ENCODE data around the gene FLNC. TPM values are rescaled to one million over a fixed set of nuclear protein-coding genes. Genes with fewer than 3 reads are reported as not detected.

Gene FLNC
- total RNA-seq, 2 experiments from 2014 or later: 0.14 to 0.16 TPM

DNA sequence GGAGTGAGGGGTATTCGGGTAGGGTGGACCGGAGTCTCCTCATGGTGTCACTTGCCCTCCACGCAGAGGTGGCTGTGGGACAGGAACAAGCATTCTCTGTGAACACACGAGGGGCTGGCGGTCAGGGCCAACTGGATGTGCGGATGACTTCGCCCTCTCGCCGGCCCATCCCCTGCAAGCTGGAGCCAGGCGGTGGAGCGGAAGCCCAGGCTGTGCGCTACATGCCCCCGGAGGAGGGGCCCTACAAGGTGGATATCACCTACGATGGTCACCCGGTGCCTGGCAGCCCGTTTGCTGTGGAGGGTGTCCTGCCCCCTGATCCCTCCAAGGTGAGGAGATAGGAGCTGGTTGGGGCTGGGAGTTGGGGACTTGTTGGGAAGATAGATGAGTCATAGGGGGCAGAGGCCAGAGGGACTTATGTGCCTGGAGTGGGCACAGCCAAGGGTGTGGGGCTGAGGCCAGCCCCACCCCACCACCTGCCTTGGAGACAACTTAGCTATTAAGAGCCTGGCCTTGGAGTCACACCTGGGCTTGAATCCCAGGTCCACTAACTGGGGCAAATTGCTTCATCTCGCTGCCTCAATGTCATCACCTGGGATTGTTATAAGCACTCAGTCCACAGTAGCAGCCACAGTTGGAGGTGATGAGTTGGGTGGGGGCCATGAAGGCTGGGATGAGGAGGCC lies 13.9 kb downstream of the FLNC start:
- POLR2A ChIA-PET: no interaction called here
- no peak overlapping the region for H3K4me3 Mint-ChIP-seq
- intact Hi-C loops (cut with micrococcal nuclease): no loop called here
- H3K27me3 Mint-ChIP-seq: no peaks in the 10 kb centered on the region
- no peaks in the 10 kb centered on the region for H3K36me3 Mint-ChIP-seq (ENCODE audit: low read depth)
- no peak for ATAC-seq
- TF ChIP-seq CTCF (IDR thresholded peaks at IDR 0.05): no peak
- no peak overlapping the region for H3K27ac Mint-ChIP-seq
- H3K9me3 Mint-ChIP-seq: no peaks in the 10 kb centered on the region
- peaks cover 9% of the 10 kb centered on the region for H3K4me1 Mint-ChIP-seq (ENCODE audit: low read depth)
- DNase-seq: no peak
- CTCF ChIA-PET: interaction anchor here (2.3 to 5.1 kb wide), 3 partner anchors 12 to 39 kb away, joined by 11 to 33 read pairs (median 22); no protein-coding TSS in a partner anchor

DNA sequence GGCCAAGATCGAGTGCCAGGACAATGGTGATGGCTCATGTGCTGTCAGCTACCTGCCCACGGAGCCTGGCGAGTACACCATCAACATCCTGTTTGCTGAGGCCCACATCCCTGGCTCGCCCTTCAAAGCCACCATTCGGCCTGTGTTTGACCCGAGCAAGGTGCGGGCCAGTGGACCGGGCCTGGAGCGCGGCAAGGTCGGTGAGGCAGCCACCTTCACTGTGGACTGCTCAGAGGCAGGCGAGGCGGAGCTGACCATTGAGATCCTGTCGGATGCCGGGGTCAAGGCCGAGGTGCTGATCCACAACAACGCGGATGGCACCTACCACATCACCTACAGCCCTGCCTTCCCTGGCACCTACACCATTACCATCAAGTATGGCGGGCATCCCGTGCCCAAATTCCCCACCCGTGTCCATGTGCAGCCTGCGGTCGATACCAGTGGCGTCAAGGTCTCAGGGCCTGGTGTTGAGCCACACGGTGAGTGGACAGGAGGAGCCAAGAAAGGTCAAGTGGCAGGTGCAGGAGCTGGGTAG lies 14.6 kb downstream of the FLNC start:
- H3K27me3 Mint-ChIP-seq: no peaks in the 10 kb centered on the region
- POLR2A ChIA-PET: no interaction called here

GRCh38 chr7:128845475-128845874 lies 15.3 kb downstream of the FLNC start:
- ChIA-PET POLR2A (no interaction called here), CTCF (interaction anchor here (0.7 to 5.1 kb wide), 3 partner anchors 14 to 38 kb away, joined by 3 to 33 read pairs (median 3); no protein-coding TSS in a partner anchor)
- DNase-seq: no peak
- H3K27ac Mint-ChIP-seq: no peak overlapping the region
- H3K9me3 Mint-ChIP-seq: no peaks in the 10 kb centered on the region
- H3K4me1 Mint-ChIP-seq (ENCODE audit: low read depth): peaks cover 9% of the 10 kb centered on the region
- no peaks in the 10 kb centered on the region for H3K27me3 Mint-ChIP-seq
- H3K36me3 Mint-ChIP-seq (ENCODE audit: low read depth): no peaks in the 10 kb centered on the region
- no peak for ATAC-seq
- no peak overlapping the region for H3K4me3 Mint-ChIP-seq
- intact Hi-C loops (cut with micrococcal nuclease): no loop called here
- no peak for TF ChIP-seq CTCF (IDR thresholded peaks at IDR 0.05)

More for the DNA sequence above, 14.6 kb downstream of the FLNC start:
- no peak overlapping the region for H3K4me3 Mint-ChIP-seq
- peaks cover 9% of the 10 kb centered on the region for H3K4me1 Mint-ChIP-seq (ENCODE audit: low read depth)
- H3K9me3 Mint-ChIP-seq: no peaks in the 10 kb centered on the region
- DNase-seq (no peak), ATAC-seq (no peak)
- intact Hi-C loops (cut with micrococcal nuclease): no loop called here
- no peak overlapping the region for H3K27ac Mint-ChIP-seq
- H3K36me3 Mint-ChIP-seq (ENCODE audit: low read depth): no peaks in the 10 kb centered on the region
- CTCF ChIA-PET: interaction anchor here (0.7 to 5.1 kb wide), 3 partner anchors 14 to 38 kb away, joined by 3 to 33 read pairs (median 3); no protein-coding TSS in a partner anchor
- TF ChIP-seq CTCF (IDR thresholded peaks at IDR 0.05): no peak

DNA sequence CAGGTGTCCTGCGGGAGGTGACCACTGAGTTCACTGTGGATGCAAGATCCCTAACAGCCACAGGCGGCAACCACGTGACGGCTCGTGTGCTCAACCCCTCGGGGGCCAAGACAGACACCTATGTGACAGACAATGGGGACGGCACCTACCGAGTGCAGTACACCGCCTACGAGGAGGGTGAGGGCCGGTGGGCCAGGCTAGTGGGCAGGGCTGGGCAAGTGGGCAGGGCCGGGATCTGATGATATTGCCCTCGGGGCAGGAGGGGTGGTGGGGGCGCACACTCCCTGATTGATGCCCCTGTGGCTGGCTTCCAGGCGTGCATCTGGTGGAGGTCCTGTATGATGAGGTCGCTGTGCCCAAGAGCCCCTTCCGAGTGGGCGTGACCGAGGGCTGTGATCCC lies 15.8 kb downstream of the FLNC start:
- H3K4me3 Mint-ChIP-seq: no peak overlapping the region
- no peak overlapping the region for H3K27ac Mint-ChIP-seq
- POLR2A ChIA-PET: no interaction called here
- TF ChIP-seq CTCF (IDR thresholded peaks at IDR 0.05): no peak
- no peaks in the 10 kb centered on the region for H3K9me3 Mint-ChIP-seq
- no peaks in the 10 kb centered on the region for H3K36me3 Mint-ChIP-seq (ENCODE audit: low read depth)
- intact Hi-C loops (cut with micrococcal nuclease): no loop called here
- CTCF ChIA-PET: interaction anchor here (1.2 kb wide), 1 partner anchor 15 kb away, joined by 3 read pairs; no protein-coding TSS in a partner anchor
- no peaks in the 10 kb centered on the region for H3K27me3 Mint-ChIP-seq
- ATAC-seq: no peak
- peaks cover 9% of the 10 kb centered on the region for H3K4me1 Mint-ChIP-seq (ENCODE audit: low read depth)
- no peak for DNase-seq

DNA sequence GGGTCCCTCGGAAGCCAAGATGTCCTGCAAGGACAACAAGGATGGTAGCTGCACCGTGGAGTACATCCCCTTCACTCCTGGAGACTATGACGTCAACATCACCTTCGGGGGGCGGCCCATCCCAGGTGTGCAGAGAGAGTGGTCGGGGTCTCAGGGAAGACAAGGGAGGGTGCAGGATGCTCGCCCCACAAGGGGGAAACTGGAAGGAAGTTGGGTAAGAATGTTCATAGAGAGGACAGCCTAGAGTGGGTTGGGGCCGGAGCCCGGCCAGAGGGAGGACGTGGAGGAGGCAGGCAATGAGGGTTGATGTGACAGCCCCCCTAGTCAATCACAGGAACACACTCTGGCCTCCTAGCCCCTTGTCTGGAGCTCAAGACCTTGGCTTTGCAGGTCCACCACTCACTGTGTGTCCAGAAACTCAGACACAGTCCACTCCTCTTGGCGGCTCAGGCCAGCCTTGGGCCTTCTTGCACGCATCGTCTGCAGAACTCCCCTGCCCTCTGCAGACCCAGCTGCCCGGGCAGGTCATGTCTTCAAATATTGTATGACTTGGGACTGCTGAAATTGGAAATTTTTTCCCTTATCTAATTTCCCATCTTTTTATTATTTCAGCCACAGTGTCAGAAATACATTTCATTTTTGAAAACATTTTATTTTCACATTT lies 16.7 kb downstream of the FLNC start:
- Mint-ChIP-seq H3K27ac (no peak overlapping the region), H3K9me3 (no peaks in the 10 kb centered on the region), H3K4me1 (ENCODE audit: low read depth) (peaks cover 3% of the 10 kb centered on the region), H3K4me3 (no peak overlapping the region), H3K27me3 (no peaks in the 10 kb centered on the region), H3K36me3 (ENCODE audit: low read depth) (no peaks in the 10 kb centered on the region)
- CTCF ChIA-PET: no interaction called here
- POLR2A ChIA-PET: no interaction called here
- DNase-seq (no peak), ATAC-seq (no peak)
- no peak for TF ChIP-seq CTCF (IDR thresholded peaks at IDR 0.05)
- intact Hi-C loops (cut with micrococcal nuclease): no loop called here
